ENCODE results near the gene PKNOX2. TPM values are rescaled to one million over a fixed set of nuclear protein-coding genes. Genes with fewer than 3 reads are reported as not detected.
A peak's percentile ranks its signal among the peaks of the same experiment; 100 is the strongest.

The PKNOX2 gene
- total RNA-seq, 1 experiment from 2014 or later: not detected

GRCh38 chr11:125358254-125358840 lies 193.8 kb downstream of the PKNOX2 start:
- DNase-seq (ENCODE audit: low read depth): peak; percentile 40

DNA sequence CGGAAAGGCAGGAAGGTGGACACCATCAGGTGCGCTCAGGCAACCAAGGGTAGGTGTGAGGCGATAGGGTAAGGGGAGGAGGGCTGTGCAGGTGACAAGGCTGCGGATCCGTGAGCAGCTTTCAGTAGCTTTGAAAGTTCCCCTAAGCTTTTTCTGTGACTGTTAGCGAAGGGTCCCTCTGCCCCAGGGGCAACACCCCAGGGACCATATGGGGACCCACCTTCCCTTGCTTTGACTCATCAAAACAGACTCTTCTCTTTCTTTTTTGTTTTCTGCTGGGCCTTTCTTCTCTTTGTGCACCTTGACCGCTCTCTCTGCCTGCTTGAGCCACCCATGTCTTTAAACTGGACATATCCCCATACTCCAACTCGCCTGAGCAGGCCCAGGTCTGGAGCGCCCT lies 194.6 kb downstream of the PKNOX2 start:
- no peak for DNase-seq (ENCODE audit: low read depth)

GRCh38 chr11:125360066-125360465 lies 195.5 kb downstream of the PKNOX2 start:
- DNase-seq (ENCODE audit: low read depth): no peak

DNA sequence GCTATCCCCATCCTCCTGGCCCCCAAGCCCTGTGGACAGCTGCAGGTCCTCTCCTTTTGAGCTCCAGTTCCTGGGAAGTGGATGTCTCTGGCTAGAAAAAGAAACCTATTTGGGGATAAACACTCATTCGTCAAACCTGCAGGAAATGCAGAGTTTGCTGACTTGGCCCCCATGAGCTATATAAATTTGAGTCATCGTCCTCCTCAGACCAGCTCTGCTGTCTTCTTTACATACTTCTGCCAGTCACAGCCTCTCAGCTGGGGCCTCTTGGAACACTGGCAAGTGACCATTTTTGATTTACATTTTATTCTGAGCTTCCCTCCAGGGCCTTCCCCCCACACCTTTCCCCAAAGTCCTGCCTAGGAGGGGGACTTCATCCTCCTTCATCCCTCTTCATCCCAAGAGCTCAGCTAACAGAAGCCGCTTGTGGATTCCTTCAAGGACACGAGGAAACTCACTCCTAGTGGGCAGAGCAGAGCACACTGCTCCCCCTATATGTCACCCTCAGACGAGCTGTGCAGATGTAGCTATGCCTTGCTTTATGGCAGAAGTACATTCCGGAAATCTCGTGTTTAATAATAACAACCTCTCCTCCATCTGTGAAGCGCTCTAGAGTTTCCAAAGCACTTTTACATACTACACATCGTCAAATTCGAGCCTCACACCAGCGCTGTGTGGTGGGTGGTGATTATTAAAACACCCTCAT lies 199.7 kb downstream of the PKNOX2 start:
- DNase-seq (ENCODE audit: low read depth): peak; percentile 62

DNA sequence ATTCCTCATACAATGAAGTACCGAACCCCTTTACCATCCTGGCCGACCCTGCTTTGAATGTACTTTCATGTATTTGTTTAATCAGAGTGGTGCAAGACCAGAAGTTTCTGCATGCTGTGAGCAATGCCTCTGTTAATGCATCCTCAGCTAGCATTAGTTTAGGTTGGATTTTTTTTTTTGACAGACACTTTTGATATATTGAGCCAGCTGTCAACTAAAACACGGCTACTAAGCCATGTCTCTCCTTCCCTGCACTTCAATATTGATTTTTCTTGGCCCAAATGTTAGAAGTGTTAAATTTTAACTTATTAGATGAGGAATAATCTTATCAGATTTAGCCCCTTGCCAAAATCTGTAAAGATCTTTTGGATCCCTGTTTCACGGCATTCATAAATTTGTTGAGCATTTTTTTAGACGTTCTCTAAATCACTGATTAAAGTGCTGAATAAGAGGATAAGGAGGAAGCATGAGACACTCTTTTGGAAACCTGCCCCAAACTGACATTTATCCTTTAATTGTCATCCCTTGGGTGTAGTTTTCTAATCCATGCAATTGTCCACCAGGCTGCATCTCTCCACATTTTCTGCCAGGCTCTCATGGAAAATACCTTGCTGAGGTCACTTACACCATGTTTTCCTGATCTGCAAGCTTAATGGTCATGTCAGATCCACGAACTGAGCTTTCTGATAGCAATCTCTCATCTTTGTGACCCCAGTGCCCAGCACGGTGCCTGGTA lies 200.8 kb downstream of the PKNOX2 start:
- no peak for DNase-seq (ENCODE audit: low read depth)

- no peak for DNase-seq (ENCODE audit: low read depth)
Observed at GRCh38 chr11:125367710-125368109, 203.2 kb downstream of the PKNOX2 start.

GRCh38 chr11:125368757-125369156 lies 204.2 kb downstream of the PKNOX2 start:
- no peak for DNase-seq (ENCODE audit: low read depth)

- no peak for DNase-seq (ENCODE audit: low read depth)
Observed at GRCh38 chr11:125369808-125370207, 205.3 kb downstream of the PKNOX2 start.

- DNase-seq (ENCODE audit: low read depth): no peak
Observed at GRCh38 chr11:125370561-125371389, 206.2 kb downstream of the PKNOX2 start.

DNA sequence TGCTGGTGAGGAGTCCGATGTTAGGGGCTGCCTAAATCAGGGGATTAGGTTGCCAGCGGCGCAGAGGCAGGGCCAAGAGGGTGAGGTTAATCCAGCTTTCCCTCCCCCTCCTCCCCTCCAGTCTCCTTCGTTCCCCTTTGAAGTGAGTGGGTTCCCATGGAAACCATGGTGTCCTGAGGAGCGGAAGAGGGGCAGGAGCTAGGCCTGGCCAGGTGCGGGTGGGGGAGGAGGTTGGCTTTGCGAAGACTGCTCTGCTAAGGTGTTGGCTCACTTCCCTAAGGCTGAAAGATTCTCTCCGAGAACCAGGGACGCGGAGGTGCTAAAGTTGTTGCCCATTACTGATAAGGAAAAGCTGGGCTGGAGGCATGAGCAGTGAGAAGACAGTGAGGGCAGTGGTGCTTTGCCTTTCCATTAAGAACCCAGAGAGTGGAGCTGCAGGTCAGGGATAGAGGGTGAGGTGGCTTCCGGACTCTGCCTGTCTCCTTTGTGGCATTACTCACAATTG lies 206.9 kb downstream of the PKNOX2 start:
- peak; percentile 42 for DNase-seq (ENCODE audit: low read depth)

- no peak for DNase-seq (ENCODE audit: low read depth)
Observed at GRCh38 chr11:125372088-125372487, 207.5 kb downstream of the PKNOX2 start.

- DNase-seq (ENCODE audit: low read depth): no peak
Observed at GRCh38 chr11:125372911-125373310, 208.4 kb downstream of the PKNOX2 start.

GRCh38 chr11:125373426-125374391 lies 209.2 kb downstream of the PKNOX2 start:
- no peak for DNase-seq (ENCODE audit: low read depth)

- DNase-seq (ENCODE audit: low read depth): no peak
Observed at GRCh38 chr11:125374398-125374797, 209.8 kb downstream of the PKNOX2 start.

DNA sequence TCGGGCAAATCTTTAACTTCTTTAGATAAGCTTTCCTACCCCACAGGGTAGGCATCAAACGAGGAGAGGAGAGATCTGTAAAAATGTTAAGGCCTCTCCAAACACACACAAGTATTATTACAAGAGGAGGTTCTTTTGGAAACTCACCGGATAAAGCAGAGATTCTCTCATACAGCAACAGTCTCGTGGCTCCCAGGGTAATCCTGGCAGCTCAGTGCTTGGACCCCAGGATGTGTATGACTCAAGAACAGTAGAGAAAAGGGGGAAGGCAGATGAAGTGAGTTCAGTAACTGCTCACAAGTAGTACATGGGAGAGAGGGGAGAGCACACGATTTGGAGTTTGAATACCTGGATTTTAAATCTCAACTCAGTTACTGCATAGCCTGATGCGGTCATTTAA lies 210.6 kb downstream of the PKNOX2 start:
- no peak for DNase-seq (ENCODE audit: low read depth)

DNA sequence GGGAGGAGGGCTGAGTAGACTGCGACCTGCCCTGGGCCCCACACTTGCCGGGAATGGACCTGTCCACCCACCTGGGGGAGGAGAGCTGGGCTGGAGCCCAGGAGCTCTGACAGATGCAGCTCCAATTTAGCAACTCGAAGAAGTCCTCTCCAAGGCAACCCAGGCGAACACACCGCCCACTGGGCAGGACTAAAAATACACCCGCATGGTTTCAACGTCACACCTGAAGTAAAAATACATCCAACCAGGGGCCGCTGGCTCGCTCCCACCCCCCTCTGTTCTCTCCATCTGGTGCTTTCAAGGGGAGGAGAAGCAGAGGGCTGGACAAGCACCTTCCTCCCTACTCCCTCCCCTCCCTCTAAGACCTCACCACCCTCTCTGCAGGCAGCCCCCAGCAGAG lies 211.6 kb downstream of the PKNOX2 start:
- DNase-seq (ENCODE audit: low read depth): peak; percentile 13

- no peak for DNase-seq (ENCODE audit: low read depth)
Observed at GRCh38 chr11:125376856-125377255, 212.3 kb downstream of the PKNOX2 start.

GRCh38 chr11:125378083-125378482 lies 213.5 kb downstream of the PKNOX2 start:
- DNase-seq (ENCODE audit: low read depth): no peak

DNA sequence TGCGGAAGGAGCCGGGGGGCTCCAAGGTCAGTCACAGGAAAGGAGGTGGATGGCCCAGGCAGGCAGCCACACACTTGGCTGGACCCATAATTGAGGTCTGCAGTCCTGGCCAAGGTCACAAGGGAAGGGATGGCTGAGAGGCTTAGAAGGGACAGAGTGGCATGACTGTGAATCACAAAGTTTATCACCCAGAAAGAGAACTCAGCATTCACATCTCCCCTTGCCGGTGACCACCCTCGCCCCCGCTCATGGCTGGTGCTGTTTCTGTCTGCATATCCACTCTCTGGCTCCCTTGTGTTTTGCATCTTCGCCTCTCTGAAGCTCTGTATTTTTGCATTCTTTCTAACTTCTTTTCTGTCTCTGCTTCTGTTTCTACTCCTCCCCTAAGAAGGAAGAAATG lies 214.0 kb downstream of the PKNOX2 start:
- no peak for DNase-seq (ENCODE audit: low read depth)

- DNase-seq (ENCODE audit: low read depth): no peak
Observed at GRCh38 chr11:125379565-125379964, 215.0 kb downstream of the PKNOX2 start.

- DNase-seq (ENCODE audit: low read depth): no peak
Observed at GRCh38 chr11:125379981-125380380, 215.4 kb downstream of the PKNOX2 start.

Data from M059J (cell line).